Measurements from ENCODE around the gene RAP2A.
A peak's percentile ranks its signal among the peaks of the same experiment; 100 is the strongest.

RAP2A gene

GRCh38 chr13:97448503-97449251 lies 14.7 kb downstream of the RAP2A start:
- DNase-seq = no peak

GRCh38 chr13:97454699-97455098 lies 20.7 kb downstream of the RAP2A start:
- no peak for DNase-seq

GRCh38 chr13:97456047-97456446 lies 22.1 kb downstream of the RAP2A start:
- DNase-seq = no peak

GRCh38 chr13:97459215-97459777 lies 25.3 kb downstream of the RAP2A start:
- DNase-seq = no peak

- DNase-seq = peak; percentile 30
Observed at GRCh38 chr13:97460004-97460775, 26.2 kb downstream of the RAP2A start.

GRCh38 chr13:97460853-97461252 lies 26.9 kb downstream of the RAP2A start:
- DNase-seq = no peak

- DNase-seq = peak; percentile 66
Observed at GRCh38 chr13:97464561-97464960, 30.6 kb downstream of the RAP2A start.

GRCh38 chr13:97466722-97467121 lies 32.8 kb downstream of the RAP2A start:
- no peak for DNase-seq

- peak; percentile 22 for DNase-seq
Observed at GRCh38 chr13:97468331-97468730, 34.4 kb downstream of the RAP2A start.

GRCh38 chr13:97471711-97472110 lies 37.7 kb downstream of the RAP2A start:
- DNase-seq = no peak

- DNase-seq = no peak
Observed at GRCh38 chr13:97474349-97474980, 40.5 kb downstream of the RAP2A start.

GRCh38 chr13:97475011-97475410 lies 41.0 kb downstream of the RAP2A start:
- no peak for DNase-seq

GRCh38 chr13:97477844-97478243 lies 43.9 kb downstream of the RAP2A start:
- DNase-seq = no peak

GRCh38 chr13:97478247-97478646 lies 44.3 kb downstream of the RAP2A start:
- DNase-seq = no peak

GRCh38 chr13:97483465-97483864 lies 49.5 kb downstream of the RAP2A start:
- DNase-seq = no peak

- DNase-seq = no peak
Observed at GRCh38 chr13:97484301-97484700, 50.3 kb downstream of the RAP2A start.

GRCh38 chr13:97485320-97485719 lies 51.4 kb downstream of the RAP2A start:
- no peak for DNase-seq

GRCh38 chr13:97490702-97491307 lies 56.8 kb downstream of the RAP2A start:
- DNase-seq = no peak

- DNase-seq = no peak
Observed at GRCh38 chr13:97491452-97491851, 57.5 kb downstream of the RAP2A start.

- DNase-seq = no peak
Observed at GRCh38 chr13:97492257-97492656, 58.3 kb downstream of the RAP2A start.

GRCh38 chr13:97492684-97493371 lies 58.9 kb downstream of the RAP2A start:
- no peak for DNase-seq

- DNase-seq = no peak
Observed at GRCh38 chr13:97493456-97493855, 59.5 kb downstream of the RAP2A start.
